ENCODE data around the gene EPAS1.
"Not testable (repeated sequence)": the region's sequence is repeated elsewhere in the genome, so short reads cannot be mapped to it uniquely, and the experiment has no call there.

The EPAS1 gene

GRCh38 chr2:46383113-46383395, 85.8 kb downstream of the EPAS1 start:
- DNase-seq (ENCODE audit: low spot score): no peak

- DNase-seq (ENCODE audit: low spot score): no peak
These were observed 86.7 kb downstream of the EPAS1 start for GRCh38 chr2:46383784-46384456.

GRCh38 chr2:46384457-46384815, 87.2 kb downstream of the EPAS1 start:
- no peak for DNase-seq (ENCODE audit: low spot score)

- DNase-seq (ENCODE audit: low spot score): no peak
These were observed 88.8 kb downstream of the EPAS1 start for GRCh38 chr2:46385786-46386577.

- no peak for DNase-seq (ENCODE audit: low spot score)
These were observed 89.6 kb downstream of the EPAS1 start for GRCh38 chr2:46386763-46387162.

- DNase-seq (ENCODE audit: low spot score): no peak
These were observed 90.1 kb downstream of the EPAS1 start for GRCh38 chr2:46387292-46387691.

- DNase-seq (ENCODE audit: low spot score): peak; percentile 75
These were observed 90.8 kb downstream of the EPAS1 start for GRCh38 chr2:46387886-46388515.

- no peak for DNase-seq (ENCODE audit: low spot score)
These were observed 91.7 kb downstream of the EPAS1 start for GRCh38 chr2:46388881-46389280.

- no peak for DNase-seq (ENCODE audit: low spot score)
These were observed 92.3 kb downstream of the EPAS1 start for GRCh38 chr2:46389417-46389916.

- no peak for DNase-seq (ENCODE audit: low spot score)
These were observed 92.8 kb downstream of the EPAS1 start for GRCh38 chr2:46390036-46390435.

GRCh38 chr2:46390901-46391395, 93.7 kb downstream of the EPAS1 start:
- DNase-seq (ENCODE audit: low spot score): no peak

- no peak for DNase-seq (ENCODE audit: low spot score)
These were observed 95.5 kb downstream of the EPAS1 start for GRCh38 chr2:46392561-46393346.

GRCh38 chr2:46393347-46393820, 96.2 kb downstream of the EPAS1 start:
- DNase-seq (ENCODE audit: low spot score): no peak

GRCh38 chr2:46393865-46394264, 96.7 kb downstream of the EPAS1 start:
- no peak for DNase-seq (ENCODE audit: low spot score)

- no peak for DNase-seq (ENCODE audit: low spot score)
These were observed 97.7 kb downstream of the EPAS1 start for GRCh38 chr2:46394649-46395510.

GRCh38 chr2:46395730-46396129, 98.5 kb downstream of the EPAS1 start:
- DNase-seq (ENCODE audit: low spot score): not testable (repeated sequence)

- DNase-seq (ENCODE audit: low spot score): no peak
These were observed 102.8 kb downstream of the EPAS1 start for GRCh38 chr2:46400016-46400415.

GRCh38 chr2:46402874-46403273, 105.7 kb downstream of the EPAS1 start:
- DNase-seq (ENCODE audit: low spot score): no peak

- DNase-seq (ENCODE audit: low spot score): no peak
These were observed 107.1 kb downstream of the EPAS1 start for GRCh38 chr2:46404181-46404759.

GRCh38 chr2:46407852-46408455, 110.7 kb downstream of the EPAS1 start:
- DNase-seq (ENCODE audit: low spot score): no peak

All from COLO829 (cell line).